Esophagus muscularis mucosa (tissue), 4 donors: ENCODE data around the gene NHLRC4.

ENCODE experiments used
- EP300 ChIP-seq: sonication (generic); formaldehyde crosslinking; IDR thresholded peaks from one replicate; pipeline ENCODE4 v1.6.1; 2017; ENCODE audit warnings: antibody characterized with exemption
- POLR2A ChIP-seq: fragments of 450-650 bp; IDR thresholded peaks from one replicate; pipeline ENCODE4 v1.6.1; 2017; ENCODE audit warnings: antibody characterized with exemption, moderate library complexity, mild to moderate bottlenecking, low read depth
- POLR2AphosphoS5 ChIP-seq, 2 donors: sonication (generic); formaldehyde crosslinking; IDR thresholded peaks; one replicate each; pipeline ENCODE4 v1.6.1; 2017; ENCODE audit warnings: antibody characterized with exemption in 2 of 2
- TF ChIP-seq, protein P1 (sequence below), 3 experiments: fragments of 200-600 bp in 2 of 3; fragments of 450-650 bp in 1 of 3; sonication (generic) in 2 of 3; IDR thresholded peaks; one replicate each; pipeline ENCODE4 v1.5.1; 2017 to 2019; ENCODE audit warnings: antibody characterized with exemption in 3 of 3, mild to moderate bottlenecking in 2 of 3, moderate library complexity in 1 of 3

DNA sequence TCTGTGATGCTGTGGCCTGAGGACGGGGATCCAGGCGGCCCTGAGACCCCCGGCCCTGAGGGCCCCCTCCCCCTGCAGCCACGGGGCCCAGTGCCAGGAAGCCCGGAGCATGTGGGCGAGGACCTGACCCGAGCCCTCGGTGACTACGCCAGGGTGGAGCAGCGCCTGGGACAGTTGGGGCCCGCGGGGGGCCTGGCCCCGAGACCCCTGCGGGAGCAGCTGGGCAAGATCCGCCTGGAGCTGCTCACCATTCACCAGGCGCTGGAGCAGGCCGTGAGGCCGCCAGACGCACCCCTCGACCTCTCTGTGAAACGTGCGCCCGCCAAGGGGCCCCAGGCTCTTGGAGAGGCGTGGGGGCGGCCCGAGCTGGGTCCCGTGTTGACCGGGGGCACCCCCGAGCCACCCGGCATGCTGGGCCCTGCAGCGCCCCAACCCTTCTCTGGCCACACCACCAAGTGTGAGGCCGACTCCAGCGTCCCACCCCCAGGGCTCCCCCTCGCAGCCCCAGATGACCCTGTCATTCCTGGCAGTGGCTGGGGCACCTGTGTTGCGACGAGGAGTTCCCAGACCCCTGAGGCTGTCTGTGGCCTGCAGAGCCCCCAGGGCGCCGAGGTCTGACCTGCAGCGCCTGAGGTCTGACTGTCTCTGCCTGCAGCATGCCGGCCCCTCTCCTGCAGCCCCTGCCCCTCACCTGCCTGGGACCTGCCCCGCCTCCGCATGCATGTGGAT lies 2.0 kb upstream of the NHLRC4 start:
- TF ChIP-seq POLR2AphosphoS5 (IDR thresholded peaks at IDR 0.05), result no peak
- TF ChIP-seq, protein P1, sequence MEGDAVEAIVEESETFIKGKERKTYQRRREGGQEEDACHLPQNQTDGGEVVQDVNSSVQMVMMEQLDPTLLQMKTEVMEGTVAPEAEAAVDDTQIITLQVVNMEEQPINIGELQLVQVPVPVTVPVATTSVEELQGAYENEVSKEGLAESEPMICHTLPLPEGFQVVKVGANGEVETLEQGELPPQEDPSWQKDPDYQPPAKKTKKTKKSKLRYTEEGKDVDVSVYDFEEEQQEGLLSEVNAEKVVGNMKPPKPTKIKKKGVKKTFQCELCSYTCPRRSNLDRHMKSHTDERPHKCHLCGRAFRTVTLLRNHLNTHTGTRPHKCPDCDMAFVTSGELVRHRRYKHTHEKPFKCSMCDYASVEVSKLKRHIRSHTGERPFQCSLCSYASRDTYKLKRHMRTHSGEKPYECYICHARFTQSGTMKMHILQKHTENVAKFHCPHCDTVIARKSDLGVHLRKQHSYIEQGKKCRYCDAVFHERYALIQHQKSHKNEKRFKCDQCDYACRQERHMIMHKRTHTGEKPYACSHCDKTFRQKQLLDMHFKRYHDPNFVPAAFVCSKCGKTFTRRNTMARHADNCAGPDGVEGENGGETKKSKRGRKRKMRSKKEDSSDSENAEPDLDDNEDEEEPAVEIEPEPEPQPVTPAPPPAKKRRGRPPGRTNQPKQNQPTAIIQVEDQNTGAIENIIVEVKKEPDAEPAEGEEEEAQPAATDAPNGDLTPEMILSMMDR (IDR thresholded peaks at IDR 0.05), result no peak
- no peak for TF ChIP-seq POLR2A
- TF ChIP-seq EP300, result no peak
